HCT116 (cell line): ENCODE data around the gene RAB8A. TPM values are rescaled to one million over a fixed set of nuclear protein-coding genes. Genes with fewer than 3 reads are reported as not detected.

Experiments used
- ATAC-seq: fragments of 200-7000 bp; cut with Tn5 transposase; 2 replicates; pipeline ENCODE4 v1.9.1; 2020; ENCODE audit warnings: mild to moderate bottlenecking, moderate library complexity
- BruUV-seq: library from RNA; stranded (reverse); fragments of 400-500 nt; replicated peaks from 2 replicates; lab custom pipeline; 2021; lab: Mats Ljungman, UMichigan
- CTCF ChIA-PET: fragments of 300-600 bp; sonication (Branson Sonifier 250); formaldehyde crosslinking; loops from one replicate; lab custom pipeline; 2021; ENCODE audit warnings: antibody characterized with exemption; lab: Charles Lee
- POLR2A ChIA-PET: fragments of 300-600, 350-600 bp; sonication (Branson Sonifier 250); formaldehyde crosslinking; loops from one replicate; lab custom pipeline; 2021; ENCODE audit warnings: antibody characterized with exemption; lab: Charles Lee
- RAD21 ChIA-PET, 2 experiments: fragments of 300-600 bp; sonication (Branson Sonifier 250); formaldehyde crosslinking; loops; one replicate each; lab custom pipeline; 2023; ENCODE audit warnings: low total read pairs in 2 of 2; ENCODE audit not compliant: uncharacterized antibody in 2 of 2, unreplicated experiment in 2 of 2, low non-redundant PET in 1 of 2; lab: Charles Lee
- DNase-seq: peaks from one replicate; pipeline ENCODE4 v3.0.0-alpha.2; 2010; ENCODE audit warnings: low read depth, low spot score
- H2AFZ ChIP-seq: fragments of 200-600 bp; shearing (Covaris generic), sonication (generic); 2 replicates; pipeline ENCODE4 v1.6.1; 2017; ENCODE audit warnings: low read depth, mixed run types, mixed read lengths, antibody characterized with exemption, low read length; ENCODE audit not compliant: poor library complexity, severe bottlenecking
- H3K27ac ChIP-seq: 2 replicates; pipeline ENCODE4 v1.5.1; 2012; ENCODE audit warnings: low read depth, low read length
- H3K27me3 ChIP-seq: fragments of 200-600 bp; sonication (generic); 2 replicates; pipeline ENCODE4 v1.6.1; 2016; ENCODE audit warnings: mixed run types, low read length, mixed read lengths; ENCODE audit not compliant: insufficient read depth
- H3K36me3 ChIP-seq, 2 experiments: fragments of 200-500 bp in 1 of 2; fragments of 200-600 bp in 1 of 2; sonication (Bioruptor generic) in 1 of 2; sonication (generic) in 1 of 2; 2 replicates each; pipeline versions ENCODE4 v1.5.1 to v1.6.1; 2014 to 2016; ENCODE audit warnings: low read length in 2 of 2, inconsistent platforms in 1 of 2, mixed read lengths in 1 of 2, mixed run types in 1 of 2; ENCODE audit not compliant: insufficient read depth in 2 of 2, control insufficient read depth in 1 of 2
- H3K4me1 ChIP-seq, 2 experiments: fragments of 200-600 bp in 1 of 2; sonication (generic) in 1 of 2; 2 replicates each; pipeline versions ENCODE4 v1.5.1 to v1.6.1; 2012 to 2017; ENCODE audit warnings: low read length in 2 of 2, inconsistent platforms in 1 of 2, mild to moderate bottlenecking in 1 of 2, mixed read lengths in 1 of 2, mixed run types in 1 of 2, moderate library complexity in 1 of 2; ENCODE audit not compliant: insufficient read depth in 2 of 2, control insufficient read depth in 1 of 2
- H3K4me2 ChIP-seq: fragments of 200-600 bp; sonication (generic); 2 replicates; pipeline ENCODE4 v1.6.1; 2017; ENCODE audit warnings: mixed run types, low read length, mixed read lengths
- H3K4me3 ChIP-seq, 2 experiments: fragments of 200-600 bp in 1 of 2; sonication (generic) in 1 of 2; replicated peaks in 1 of 2; 2 replicates each; pipeline ENCODE4 v1.5.1; 2011 to 2016; ENCODE audit warnings: low read length in 2 of 2, control low read depth in 1 of 2, low read depth in 1 of 2, mild to moderate bottlenecking in 1 of 2, mixed read lengths in 1 of 2, mixed run types in 1 of 2
- H3K79me2 ChIP-seq: fragments of 200-600 bp; sonication (generic); 2 replicates; pipeline ENCODE4 v1.6.1; 2017; ENCODE audit warnings: mild to moderate bottlenecking, mixed run types, low read length, moderate library complexity, mixed read lengths; ENCODE audit not compliant: insufficient read depth
- H3K9ac ChIP-seq: fragments of 200-600 bp; sonication (generic); 2 replicates; pipeline ENCODE4 v1.6.1; 2016; ENCODE audit warnings: low read length, mixed read lengths
- H3K9me2 ChIP-seq: fragments of 200-600 bp; sonication (generic), shearing (Covaris generic); 2 replicates; pipeline ENCODE4 v1.6.1; 2017; ENCODE audit warnings: mixed run types, mild to moderate bottlenecking, moderate library complexity; ENCODE audit not compliant: insufficient read depth
- H3K9me3 ChIP-seq, 2 experiments: fragments of 200-500 bp in 1 of 2; fragments of 200-600 bp in 1 of 2; sonication (Bioruptor generic) in 1 of 2; sonication (generic) in 1 of 2; 2 replicates each; pipeline ENCODE4 v1.6.1; 2014 to 2017; ENCODE audit warnings: low read length in 2 of 2, mixed read lengths in 2 of 2, inconsistent platforms in 1 of 2, low read depth in 1 of 2, mild to moderate bottlenecking in 1 of 2, mixed run types in 1 of 2, moderate library complexity in 1 of 2; ENCODE audit not compliant: control insufficient read depth in 1 of 2, insufficient read depth in 1 of 2
- H4K20me1 ChIP-seq: fragments of 200-600 bp; sonication (generic), shearing (Covaris generic); 2 replicates; pipeline ENCODE4 v1.6.1; 2017; ENCODE audit warnings: mixed run types, mild to moderate bottlenecking, moderate library complexity; ENCODE audit not compliant: insufficient read depth
- CBX3 ChIP-seq: IDR thresholded peaks from 2 replicates; pipeline ENCODE4 v1.6.1; 2012; ENCODE audit warnings: low read depth
- CEBPB ChIP-seq: IDR thresholded peaks from 2 replicates; pipeline ENCODE4 v1.6.1; 2012; ENCODE audit warnings: low read depth
- EGR1 ChIP-seq: IDR thresholded peaks from 2 replicates; pipeline ENCODE4 v1.6.1; 2012; ENCODE audit warnings: low read depth
- EZH2 ChIP-seq: fragments of 200-600 bp; sonication (generic); IDR thresholded peaks from 2 replicates; pipeline ENCODE4 v1.6.1; 2017; ENCODE audit warnings: antibody characterized with exemption, mixed run types
- FOSL1 ChIP-seq: IDR thresholded peaks from 2 replicates; pipeline ENCODE4 v1.6.1; 2012; ENCODE audit warnings: low read depth
- MAX ChIP-seq: IDR thresholded peaks from 2 replicates; pipeline ENCODE4 v1.6.1; 2012
- POLR2A ChIP-seq: IDR thresholded peaks from 2 replicates; pipeline ENCODE4 v1.7.0; 2011; ENCODE audit warnings: borderline replicate concordance; ENCODE audit not compliant: insufficient read depth, insufficient read length; ENCODE audit errors: extremely low read depth
- SIN3A ChIP-seq: IDR thresholded peaks from 2 replicates; pipeline ENCODE4 v1.6.1; 2012; ENCODE audit warnings: low read depth
- ZFX ChIP-seq: fragments of 450-650 bp; IDR thresholded peaks from 2 replicates; pipeline ENCODE4 v1.6.1; 2017
- intact Hi-C: fragments of 100-400 bp; cut with micrococcal nuclease; formaldehyde crosslinking; loops from 2 replicates; pipeline ENCODE4 v1.10.0; 2022
- total RNA-seq: library from RNA; stranded (reverse); gene quantifications from one replicate; pipeline ENCODE4 v1.2.1, GENCODE V29; 2021; ENCODE audit not compliant: unreplicated experiment

RAB8A gene
- total RNA-seq, 1 experiment from 2014 or later: 116 TPM

GRCh38 chr19:16111160-16111908 lies at the start of gene RAB8A (continued):
- TF ChIP-seq MAX (peak; percentile 92), CEBPB (no peak), ZFX (peak; percentile 53; the same call in 1 of the 2 replicates), FOSL1 (no peak), EGR1 (peak; percentile 98), CBX3 (peak; percentile 76), EZH2 (no peak), SIN3A (no peak)

GRCh38 chr19:16061943-16062342 lies 49.7 kb upstream of the RAB8A start:
- H3K27ac ChIP-seq: no peak overlapping the region
- DNase-seq (no peak), ATAC-seq (no peak)
- no peak overlapping the region for H3K4me3 ChIP-seq
- H3K9me3 ChIP-seq: peaks cover 4 to 12% of the 10 kb centered on the region in 2 experiments; a peak in 2 of 4 replicates
- intact Hi-C loops: no loop called here
- ChIA-PET CTCF (interaction anchor here (1.7 to 2.5 kb wide), 2 partner anchors 10 to 21 kb away, joined by 9 to 10 read pairs; no protein-coding TSS in a partner anchor), POLR2A (interaction anchor here (0.7 kb wide), 1 partner anchor 10 kb away, joined by 3 read pairs; no protein-coding TSS in a partner anchor), RAD21 (no interaction called here)
- H3K9ac ChIP-seq: no peak overlapping the region
- BruUV-seq: no TSS peak
- peaks cover 0 to 32% of the 10 kb centered on the region in 2 experiments; a peak in 3 of 4 replicates for H3K4me1 ChIP-seq
- H3K9me2 ChIP-seq: no peaks in the 10 kb centered on the region
- H2AFZ ChIP-seq: no peak overlapping the region
- H3K27me3 ChIP-seq: no peaks in the 10 kb centered on the region
- no peak overlapping the region for H3K4me2 ChIP-seq
- no peaks in the 10 kb centered on the region for H3K36me3 ChIP-seq
- peaks cover 2% of the 10 kb centered on the region; the same call in 1 of the 2 replicates for H3K79me2 ChIP-seq
- H4K20me1 ChIP-seq: no peaks in the 10 kb centered on the region
- no peak for TF ChIP-seq POLR2A
